OCI-LY1 (cell line): ENCODE measurements around the gene DVL1.
A peak's percentile ranks its signal among the peaks of the same experiment; 100 is the strongest.

Experiments
- H2AFZ ChIP-seq: fragments of 200-600 bp; sonication (generic), shearing (Covaris generic); 2 replicates; pipeline ENCODE4 v1.6.0; 2014; ENCODE audit warnings: antibody characterized with exemption, mild to moderate bottlenecking, low read length
- H3F3A ChIP-seq: fragments of 200-600 bp; sonication (generic), shearing (Covaris generic); 2 replicates; pipeline ENCODE4 v1.6.0; 2014; ENCODE audit warnings: mild to moderate bottlenecking, antibody characterized with exemption, low read length, moderate library complexity; ENCODE audit not compliant: insufficient read depth
- H3K27ac ChIP-seq: fragments of 200-600 bp; sonication (generic); 2 replicates; pipeline ENCODE4 v1.5.1; 2014; ENCODE audit warnings: low read length, mixed run types, mild to moderate bottlenecking, low read depth; ENCODE audit not compliant: poor library complexity, severe bottlenecking
- H3K27me3 ChIP-seq: fragments of 200-600 bp; sonication (generic); 2 replicates; pipeline ENCODE4 v1.6.0; 2014; ENCODE audit warnings: antibody characterized with exemption, mild to moderate bottlenecking, low read length, moderate library complexity; ENCODE audit not compliant: insufficient read depth
- H3K36me3 ChIP-seq: fragments of 200-600 bp; sonication (generic); 2 replicates; pipeline ENCODE4 v1.6.1; 2014; ENCODE audit warnings: mild to moderate bottlenecking, antibody characterized with exemption, low read length, moderate library complexity, mixed read lengths; ENCODE audit not compliant: insufficient read depth
- H3K4me1 ChIP-seq: fragments of 200-600 bp; sonication (generic); 2 replicates; pipeline ENCODE4 v1.5.1; 2014; ENCODE audit warnings: mild to moderate bottlenecking, low read length, moderate library complexity; ENCODE audit not compliant: insufficient read depth, severe bottlenecking
- H3K4me2 ChIP-seq: fragments of 200-600 bp; sonication (generic), shearing (Covaris generic); 2 replicates; pipeline ENCODE4 v1.6.1; 2014; ENCODE audit warnings: low read length
- H3K4me3 ChIP-seq: fragments of 200-600 bp; sonication (generic); 2 replicates; pipeline ENCODE4 v1.5.1; 2014; ENCODE audit warnings: low read length, low read depth, mild to moderate bottlenecking, mixed read lengths; ENCODE audit not compliant: poor library complexity, severe bottlenecking
- H3K79me2 ChIP-seq: fragments of 200-600 bp; shearing (Covaris generic); 2 replicates; pipeline ENCODE4 v1.6.1; 2016; ENCODE audit warnings: mixed run types, low read length, mixed read lengths; ENCODE audit not compliant: insufficient read depth
- H3K9ac ChIP-seq: fragments of 200-600 bp; sonication (generic), shearing (Covaris generic); 2 replicates; pipeline ENCODE4 v1.6.1; 2014; ENCODE audit warnings: mild to moderate bottlenecking, low read length, mixed read lengths
- H3K9me2 ChIP-seq: fragments of 200-600 bp; sonication (generic), shearing (Covaris generic); 2 replicates; pipeline ENCODE4 v1.6.1; 2014; ENCODE audit warnings: low read depth, mild to moderate bottlenecking, low read length, mixed read lengths
- H3K9me3 ChIP-seq: fragments of 200-600 bp; shearing (Covaris generic); 2 replicates; pipeline ENCODE4 v1.6.1; 2014; ENCODE audit warnings: low read length, mixed read lengths
- H4K20me1 ChIP-seq: fragments of 200-600 bp; sonication (generic), shearing (Covaris generic); 2 replicates; pipeline ENCODE4 v1.6.0; 2016; ENCODE audit warnings: mild to moderate bottlenecking, low read length; ENCODE audit not compliant: insufficient read depth
- EZH2 ChIP-seq: fragments of 200-600 bp; sonication (generic), shearing (Covaris generic); IDR thresholded peaks from 2 replicates; pipeline ENCODE4 v1.8.0; 2017; ENCODE audit warnings: borderline replicate concordance, mixed run types, mild to moderate bottlenecking, antibody characterized with exemption, low read length, moderate library complexity, mixed read lengths
- TF ChIP-seq, protein P1 (sequence below): fragments of 200-600 bp; sonication (generic), shearing (Covaris generic); IDR thresholded peaks from 2 replicates; pipeline ENCODE4 v1.5.1; 2017; ENCODE audit warnings: mild to moderate bottlenecking, antibody characterized with exemption, low read length, moderate library complexity, mixed read lengths

DVL1 gene

DNA sequence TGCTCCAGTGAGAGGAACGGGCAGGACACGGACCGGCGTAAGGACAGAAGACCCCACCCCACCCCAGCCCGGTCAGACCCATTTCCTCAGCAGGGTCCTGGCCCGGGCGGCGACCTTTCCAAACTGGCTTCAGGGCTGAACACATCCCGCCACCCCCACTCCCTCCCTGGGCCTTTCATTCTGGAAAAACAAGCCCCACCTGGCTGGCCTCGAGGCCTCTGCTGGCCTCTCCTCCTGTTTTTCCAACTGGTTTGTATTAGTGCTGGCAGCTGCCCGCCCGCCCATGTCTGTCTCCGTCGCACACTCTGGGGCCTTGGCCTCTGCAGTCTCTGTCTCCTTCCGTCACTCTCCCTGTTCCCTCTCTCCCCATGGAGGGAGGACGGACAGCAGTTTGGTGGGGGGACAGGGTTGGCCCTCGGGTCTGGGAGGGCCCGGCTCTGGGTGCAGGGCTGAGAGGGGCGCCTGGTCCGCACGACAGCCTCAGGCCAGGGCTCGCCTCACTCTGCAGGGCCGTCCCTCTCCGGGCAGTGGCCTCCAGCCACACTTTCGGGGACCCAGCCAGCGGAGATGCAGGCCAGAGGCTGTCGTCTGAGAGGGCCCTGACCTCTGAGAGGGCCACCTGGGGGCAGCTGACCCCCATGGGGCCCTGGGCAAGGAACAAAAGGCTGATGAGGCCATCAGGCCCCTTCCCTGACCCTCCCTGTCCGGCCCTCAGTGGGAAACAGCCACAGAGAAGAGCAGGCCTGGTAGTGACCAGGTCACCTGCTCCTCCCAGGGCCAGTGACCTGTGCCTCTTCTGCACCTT, 10.6 kb upstream of the DVL1 start:
- Histone ChIP-seq H2AFZ (no peak overlapping the region), H3F3A (no peaks in the 10 kb centered on the region), H4K20me1 (no peaks in the 10 kb centered on the region), H3K4me3 (no peak overlapping the region), H3K9ac (no peak overlapping the region), H3K9me3 (no peaks in the 10 kb centered on the region), H3K9me2 (no peaks in the 10 kb centered on the region), H3K79me2 (no peaks in the 10 kb centered on the region), H3K27me3 (peaks cover 7% of the 10 kb centered on the region; the same call in 1 of the 2 replicates), H3K4me1 (peaks cover 6% of the 10 kb centered on the region), H3K4me2 (no peak overlapping the region), H3K36me3 (no peaks in the 10 kb centered on the region), H3K27ac (no peak overlapping the region)
- TF ChIP-seq, protein P1, sequence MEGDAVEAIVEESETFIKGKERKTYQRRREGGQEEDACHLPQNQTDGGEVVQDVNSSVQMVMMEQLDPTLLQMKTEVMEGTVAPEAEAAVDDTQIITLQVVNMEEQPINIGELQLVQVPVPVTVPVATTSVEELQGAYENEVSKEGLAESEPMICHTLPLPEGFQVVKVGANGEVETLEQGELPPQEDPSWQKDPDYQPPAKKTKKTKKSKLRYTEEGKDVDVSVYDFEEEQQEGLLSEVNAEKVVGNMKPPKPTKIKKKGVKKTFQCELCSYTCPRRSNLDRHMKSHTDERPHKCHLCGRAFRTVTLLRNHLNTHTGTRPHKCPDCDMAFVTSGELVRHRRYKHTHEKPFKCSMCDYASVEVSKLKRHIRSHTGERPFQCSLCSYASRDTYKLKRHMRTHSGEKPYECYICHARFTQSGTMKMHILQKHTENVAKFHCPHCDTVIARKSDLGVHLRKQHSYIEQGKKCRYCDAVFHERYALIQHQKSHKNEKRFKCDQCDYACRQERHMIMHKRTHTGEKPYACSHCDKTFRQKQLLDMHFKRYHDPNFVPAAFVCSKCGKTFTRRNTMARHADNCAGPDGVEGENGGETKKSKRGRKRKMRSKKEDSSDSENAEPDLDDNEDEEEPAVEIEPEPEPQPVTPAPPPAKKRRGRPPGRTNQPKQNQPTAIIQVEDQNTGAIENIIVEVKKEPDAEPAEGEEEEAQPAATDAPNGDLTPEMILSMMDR = no peak
- TF ChIP-seq EZH2 = no peak

DNA sequence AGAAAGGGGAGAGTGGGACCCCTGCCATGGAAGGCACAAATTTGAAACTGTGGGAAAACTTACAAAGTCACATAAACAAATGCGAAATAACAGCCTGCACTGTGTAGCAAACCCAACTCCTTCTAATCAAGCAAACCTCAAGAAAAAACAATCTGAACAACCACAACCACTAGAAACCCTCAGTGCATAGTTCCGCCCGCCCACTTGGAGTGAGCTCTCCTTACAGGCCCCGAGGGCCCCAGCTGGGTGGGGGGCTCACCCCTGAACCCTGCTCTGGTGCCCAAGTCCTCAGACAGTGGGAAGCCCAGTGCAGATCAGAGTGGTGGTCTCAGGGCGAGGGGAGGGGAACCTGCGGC, 10.1 kb upstream of the DVL1 start:
- H3K4me2 ChIP-seq = no peak overlapping the region
- H3K27me3 ChIP-seq = peaks cover 7% of the 10 kb centered on the region; the same call in 1 of the 2 replicates
- H3K9me2 ChIP-seq = no peaks in the 10 kb centered on the region
- no peak overlapping the region for H2AFZ ChIP-seq
- H3K27ac ChIP-seq = no peak overlapping the region
- no peak overlapping the region for H3K9ac ChIP-seq
- no peak overlapping the region for H3K4me3 ChIP-seq
- no peaks in the 10 kb centered on the region for H3K9me3 ChIP-seq
- H3K36me3 ChIP-seq = no peaks in the 10 kb centered on the region
- no peaks in the 10 kb centered on the region for H3K79me2 ChIP-seq
- no peaks in the 10 kb centered on the region for H4K20me1 ChIP-seq
- H3F3A ChIP-seq = no peaks in the 10 kb centered on the region
- TF ChIP-seq, protein P1 = no peak
- TF ChIP-seq EZH2 = no peak
- peaks cover 6% of the 10 kb centered on the region for H3K4me1 ChIP-seq

DNA sequence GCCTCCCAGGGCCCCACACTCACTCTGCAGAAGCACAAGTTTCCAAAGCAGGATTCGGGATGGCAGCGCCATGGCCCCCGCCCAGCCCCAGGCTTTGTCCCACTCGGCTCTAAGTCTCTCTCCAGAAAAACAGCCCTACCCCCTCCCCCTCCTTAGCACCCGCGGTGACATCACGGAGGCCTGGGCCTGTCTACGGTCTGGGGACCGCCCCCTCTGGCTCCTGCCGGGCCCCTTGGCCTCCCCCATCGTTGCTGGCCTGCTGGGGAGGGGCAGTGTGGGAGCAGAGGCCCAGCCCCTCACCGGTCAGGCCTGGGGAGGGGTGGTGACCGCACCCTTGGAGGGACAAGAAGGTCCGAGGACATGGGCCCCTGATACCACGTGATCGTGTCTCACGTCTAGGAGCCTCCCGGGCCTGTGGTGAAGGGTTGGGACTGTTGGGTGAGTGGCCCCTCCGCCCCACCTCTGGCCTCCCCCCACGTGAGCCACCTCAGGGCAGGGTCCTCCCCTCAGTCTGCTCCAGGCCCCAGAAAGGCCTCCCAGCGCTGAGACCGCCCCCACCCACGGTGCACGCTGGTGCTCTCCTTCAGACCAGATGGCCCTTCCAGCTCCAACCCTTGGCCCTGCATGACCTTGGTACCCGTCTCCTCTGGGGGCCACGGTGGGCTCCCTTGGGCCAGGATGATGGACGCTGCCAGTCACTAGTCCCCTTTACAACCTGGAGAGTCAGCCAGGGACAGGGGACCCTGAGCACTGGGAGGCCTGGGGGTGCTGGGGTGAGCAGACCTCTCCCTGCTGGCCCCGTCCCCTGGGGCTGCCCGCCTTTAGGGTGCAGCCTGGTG, 9.4 kb upstream of the DVL1 start, which contains the start of gene MXRA8:
Gene MXRA8, minus strand, starts transcription at position 123 of the 839 bp plus-strand sequence. Its CDS starts 51 bp downstream, at position 72.
- Histone ChIP-seq H3K9me2 (no peaks in the 10 kb centered on the region), H3K4me1 (peaks cover 6% of the 10 kb centered on the region)

More for the DNA sequence above, 9.4 kb upstream of the DVL1 start, which contains the start of gene MXRA8:
- TF ChIP-seq EZH2 = no peak
- TF ChIP-seq, protein P1 = no peak
- Histone ChIP-seq H3K79me2 (no peaks in the 10 kb centered on the region), H3K9me3 (no peaks in the 10 kb centered on the region), H3F3A (no peaks in the 10 kb centered on the region), H2AFZ (no peak within 1 kb of the TSS), H3K4me3 (no peak within 1 kb of the TSS), H3K36me3 (no peaks in the 10 kb centered on the region), H3K27me3 (peaks cover 7% of the 10 kb centered on the region; the same call in 1 of the 2 replicates), H3K27ac (no peak within 1 kb of the TSS), H3K4me2 (peak within 1 kb of the TSS; percentile 23; the same call in 1 of the 2 replicates), H3K9ac (no peak within 1 kb of the TSS), H4K20me1 (no peaks in the 10 kb centered on the region)
